ENCODE data around the gene HERC3. TPM values are rescaled to one million over a fixed set of nuclear protein-coding genes. Genes with fewer than 3 reads are reported as not detected.

Gene HERC3
- total RNA-seq, 1 donor from 2014 or later: 32.9 TPM

DNA sequence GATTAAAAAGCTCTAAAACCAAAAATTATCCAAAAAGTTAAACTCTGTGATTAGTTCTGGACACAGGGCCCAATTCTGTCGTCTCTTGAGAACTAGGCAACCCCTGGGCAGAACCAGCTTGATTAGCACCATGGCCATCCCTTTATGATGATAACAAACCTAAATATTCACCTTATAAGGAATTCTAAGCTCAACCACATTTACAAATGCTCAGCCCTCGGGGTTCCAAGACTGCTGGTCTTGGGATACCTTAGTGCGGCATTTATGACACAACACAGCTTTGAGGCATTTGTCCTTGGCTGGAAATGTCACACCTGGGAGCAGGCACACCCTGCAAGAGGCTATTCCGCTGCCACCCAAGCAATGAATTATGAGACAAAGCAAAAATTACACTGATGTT lies 132.9 kb downstream of the HERC3 start:
- no peaks in the 10 kb centered on the region for H3K9me3 ChIP-seq
- H3K4me3 ChIP-seq: no peak overlapping the region
- TF ChIP-seq POLR2AphosphoS5 (IDR thresholded peaks at IDR 0.05; ENCODE audit: insufficient read depth in 1 of 2, low read depth in 1 of 2) (no peak), POLR2A (IDR thresholded peaks at IDR 0.05) (no peak)
- TF ChIP-seq, protein P1, sequence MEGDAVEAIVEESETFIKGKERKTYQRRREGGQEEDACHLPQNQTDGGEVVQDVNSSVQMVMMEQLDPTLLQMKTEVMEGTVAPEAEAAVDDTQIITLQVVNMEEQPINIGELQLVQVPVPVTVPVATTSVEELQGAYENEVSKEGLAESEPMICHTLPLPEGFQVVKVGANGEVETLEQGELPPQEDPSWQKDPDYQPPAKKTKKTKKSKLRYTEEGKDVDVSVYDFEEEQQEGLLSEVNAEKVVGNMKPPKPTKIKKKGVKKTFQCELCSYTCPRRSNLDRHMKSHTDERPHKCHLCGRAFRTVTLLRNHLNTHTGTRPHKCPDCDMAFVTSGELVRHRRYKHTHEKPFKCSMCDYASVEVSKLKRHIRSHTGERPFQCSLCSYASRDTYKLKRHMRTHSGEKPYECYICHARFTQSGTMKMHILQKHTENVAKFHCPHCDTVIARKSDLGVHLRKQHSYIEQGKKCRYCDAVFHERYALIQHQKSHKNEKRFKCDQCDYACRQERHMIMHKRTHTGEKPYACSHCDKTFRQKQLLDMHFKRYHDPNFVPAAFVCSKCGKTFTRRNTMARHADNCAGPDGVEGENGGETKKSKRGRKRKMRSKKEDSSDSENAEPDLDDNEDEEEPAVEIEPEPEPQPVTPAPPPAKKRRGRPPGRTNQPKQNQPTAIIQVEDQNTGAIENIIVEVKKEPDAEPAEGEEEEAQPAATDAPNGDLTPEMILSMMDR (IDR thresholded peaks at IDR 0.05): no peak
- no peaks in the 10 kb centered on the region for H3K4me1 ChIP-seq
- no peak overlapping the region for H3K27ac ChIP-seq
- H3K27me3 ChIP-seq: no peaks in the 10 kb centered on the region
- intact Hi-C loops (cut with DNase I): no loop called here
- DNase-seq (ENCODE audit: extremely low spot score in 2 of 2): no peak
- peaks cover 0 to 43% of the 10 kb centered on the region in 2 donors for H3K36me3 ChIP-seq

DNA sequence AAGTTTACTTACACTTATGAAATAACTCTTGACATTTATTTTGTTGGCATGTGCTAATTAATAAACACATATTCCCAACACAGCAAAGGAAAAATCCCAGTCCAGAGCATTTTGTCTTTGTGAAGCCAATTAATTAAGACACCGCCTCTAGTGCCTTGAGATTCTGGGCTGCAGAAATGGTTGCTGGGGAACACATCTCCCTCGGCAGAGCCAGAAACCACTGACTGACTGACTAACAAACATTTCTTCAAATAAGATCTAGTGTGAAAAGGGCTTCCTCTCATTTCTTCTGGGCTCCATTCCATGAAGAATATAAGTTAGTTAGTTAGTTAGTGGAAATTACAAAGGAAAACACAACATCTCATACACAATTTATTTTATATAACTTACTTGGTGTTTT lies 133.7 kb downstream of the HERC3 start:
- DNase-seq (ENCODE audit: extremely low spot score in 2 of 2): no peak
- intact Hi-C loops (cut with DNase I): no loop called here
- TF ChIP-seq, protein P1 (IDR thresholded peaks at IDR 0.05): no peak
- TF ChIP-seq POLR2A (IDR thresholded peaks at IDR 0.05) (no peak), POLR2AphosphoS5 (IDR thresholded peaks at IDR 0.05; ENCODE audit: insufficient read depth in 1 of 2, low read depth in 1 of 2) (no peak)
- H3K27me3 ChIP-seq: no peaks in the 10 kb centered on the region
- H3K27ac ChIP-seq: no peak overlapping the region
- no peaks in the 10 kb centered on the region for H3K9me3 ChIP-seq
- peaks cover 0 to 52% of the 10 kb centered on the region in 2 donors for H3K36me3 ChIP-seq
- H3K4me3 ChIP-seq: no peak overlapping the region
- H3K4me1 ChIP-seq: no peaks in the 10 kb centered on the region

DNA sequence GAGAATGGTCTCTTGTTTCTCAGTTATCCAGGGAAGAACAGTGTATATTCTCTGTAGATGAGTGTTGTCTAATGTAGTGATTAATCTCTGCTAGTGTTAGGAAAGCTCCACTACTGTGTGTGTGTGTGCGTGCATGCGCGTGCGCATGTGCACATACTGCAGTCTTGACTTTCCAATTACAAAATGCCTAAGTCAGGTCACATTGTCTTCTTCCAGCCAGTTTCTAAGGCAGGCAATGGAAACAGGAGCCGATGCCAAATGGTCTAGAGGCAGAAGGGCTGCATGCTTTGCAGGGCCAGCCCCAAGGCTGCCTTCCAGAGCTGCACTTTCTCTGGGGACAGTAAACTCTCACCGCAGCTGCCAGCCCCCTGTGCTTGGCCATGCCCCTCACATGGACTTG lies 135.9 kb downstream of the HERC3 start:
- Histone ChIP-seq H3K27me3 (no peaks in the 10 kb centered on the region), H3K4me3 (no peak overlapping the region), H3K36me3 (peaks cover 0 to 48% of the 10 kb centered on the region in 2 donors), H3K4me1 (no peaks in the 10 kb centered on the region), H3K9me3 (no peaks in the 10 kb centered on the region), H3K27ac (no peak overlapping the region)
- intact Hi-C loops (cut with DNase I): no loop called here
- TF ChIP-seq POLR2AphosphoS5 (IDR thresholded peaks at IDR 0.05; ENCODE audit: insufficient read depth in 1 of 2, low read depth in 1 of 2): no peak
- no peak for TF ChIP-seq POLR2A (IDR thresholded peaks at IDR 0.05)
- TF ChIP-seq, protein P1 (IDR thresholded peaks at IDR 0.05): no peak
- DNase-seq (ENCODE audit: extremely low spot score in 2 of 2): no peak

DNA sequence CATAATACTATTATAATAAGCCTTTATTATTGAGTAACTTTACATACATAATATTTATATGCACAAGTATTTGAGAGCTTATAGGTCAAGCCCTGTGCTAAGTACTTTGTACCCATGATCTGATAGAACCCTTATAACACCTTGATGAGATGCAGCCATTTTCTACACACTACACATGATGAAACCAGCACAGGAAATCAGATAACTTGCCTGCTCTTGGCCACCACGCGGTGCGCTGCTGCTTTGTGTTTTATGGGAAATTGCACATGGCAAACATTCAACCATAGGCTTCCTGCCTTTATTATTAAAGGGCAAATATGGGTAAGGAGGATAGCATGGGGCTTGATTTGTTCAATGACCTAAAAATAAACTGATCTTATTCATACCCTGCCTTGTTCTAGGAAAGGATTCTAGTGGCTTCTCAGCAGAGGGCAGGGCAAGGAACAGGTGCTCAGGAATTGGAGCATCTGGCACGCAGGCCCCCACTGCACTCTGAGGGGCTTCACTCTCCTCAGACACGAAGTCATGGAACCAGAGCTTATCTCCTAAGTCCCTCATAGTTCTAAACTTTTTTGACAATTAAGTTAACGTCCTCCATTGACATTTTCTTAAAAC lies 137.0 kb downstream of the HERC3 start:
- intact Hi-C loops (cut with DNase I): no loop called here
- H3K4me3 ChIP-seq: no peak overlapping the region
- H3K27me3 ChIP-seq: no peaks in the 10 kb centered on the region
- no peaks in the 10 kb centered on the region for H3K9me3 ChIP-seq
- no peak overlapping the region for H3K27ac ChIP-seq
- H3K36me3 ChIP-seq: peaks cover 0 to 38% of the 10 kb centered on the region in 2 donors
- H3K4me1 ChIP-seq: no peaks in the 10 kb centered on the region
- DNase-seq (ENCODE audit: extremely low spot score in 2 of 2): no peak
- TF ChIP-seq POLR2A (IDR thresholded peaks at IDR 0.05): no peak
- no peak for TF ChIP-seq POLR2AphosphoS5 (IDR thresholded peaks at IDR 0.05; ENCODE audit: insufficient read depth in 1 of 2, low read depth in 1 of 2)
- TF ChIP-seq, protein P1 (IDR thresholded peaks at IDR 0.05): no peak

DNA sequence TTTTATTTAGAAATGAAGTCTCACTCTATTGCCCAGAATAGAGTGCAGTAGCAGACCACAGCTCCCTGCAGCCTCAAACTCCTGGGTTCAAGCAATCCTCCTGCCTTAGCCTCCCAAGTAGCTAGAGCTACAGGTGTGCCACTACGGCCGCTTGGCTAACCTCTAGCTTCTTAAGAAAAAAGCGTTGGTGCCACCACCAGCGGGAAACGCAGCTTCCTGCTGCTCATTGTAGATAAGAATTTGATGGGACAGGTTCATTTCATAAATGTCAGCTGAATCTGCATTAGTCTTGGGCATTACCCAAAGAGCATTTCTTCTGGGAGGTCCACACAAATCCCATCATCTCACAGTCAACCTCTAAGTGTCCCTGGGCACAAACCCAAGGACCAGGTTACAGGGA lies 138.5 kb downstream of the HERC3 start:
- intact Hi-C loops (cut with DNase I): no loop called here
- Histone ChIP-seq H3K27ac (no peak overlapping the region), H3K9me3 (no peaks in the 10 kb centered on the region), H3K4me3 (no peak overlapping the region), H3K4me1 (no peaks in the 10 kb centered on the region), H3K27me3 (no peaks in the 10 kb centered on the region), H3K36me3 (peaks cover 0 to 30% of the 10 kb centered on the region in 2 donors)
- TF ChIP-seq POLR2AphosphoS5 (IDR thresholded peaks at IDR 0.05; ENCODE audit: insufficient read depth in 1 of 2, low read depth in 1 of 2) (no peak), POLR2A (IDR thresholded peaks at IDR 0.05) (no peak)
- TF ChIP-seq, protein P1 (IDR thresholded peaks at IDR 0.05): no peak
- no peak for DNase-seq (ENCODE audit: extremely low spot score in 2 of 2)
